SU-DHL-6 (cell line): Measurements from ENCODE around the gene CTDSPL.

Source experiments
- H2AFZ ChIP-seq: fragments of 200-600 bp; sonication (generic); 2 replicates; pipeline ENCODE4 v1.6.1; 2014; ENCODE audit warnings: low read depth, mild to moderate bottlenecking, moderate library complexity, mixed read lengths, antibody characterized with exemption, low read length; ENCODE audit not compliant: severe bottlenecking
- H3F3A ChIP-seq: fragments of 200-600 bp; shearing (Covaris generic); 2 replicates; pipeline ENCODE4 v1.6.0; 2016; ENCODE audit warnings: antibody characterized with exemption, mild to moderate bottlenecking; ENCODE audit not compliant: insufficient read depth
- H3K27ac ChIP-seq: fragments of 200-600 bp; sonication (generic); 2 replicates; pipeline ENCODE4 v1.5.1; 2016; ENCODE audit warnings: low read depth, mild to moderate bottlenecking, low read length, moderate library complexity, mixed read lengths
- H3K27me3 ChIP-seq: fragments of 200-600 bp; sonication (generic), shearing (Covaris generic); 2 replicates; pipeline ENCODE4 v1.6.0; 2014; ENCODE audit warnings: mild to moderate bottlenecking, low read length
- H3K36me3 ChIP-seq: fragments of 200-600 bp; sonication (generic); 2 replicates; pipeline ENCODE4 v1.6.1; 2014; ENCODE audit warnings: mild to moderate bottlenecking, low read length, mixed read lengths
- H3K4me2 ChIP-seq: fragments of 300-600, 200-600 bp; shearing (Covaris generic), sonication (generic); 2 replicates; pipeline ENCODE4 v1.6.0; 2014; ENCODE audit warnings: low read length, low read depth, mild to moderate bottlenecking; ENCODE audit not compliant: poor library complexity, severe bottlenecking
- H3K4me3 ChIP-seq: fragments of 200-600 bp; sonication (generic); 2 replicates; pipeline ENCODE4 v1.5.1; 2014; ENCODE audit warnings: antibody characterized with exemption, low read length, mild to moderate bottlenecking, mixed read lengths; ENCODE audit not compliant: insufficient read depth, poor library complexity, severe bottlenecking
- H3K79me2 ChIP-seq: fragments of 200-600 bp; sonication (generic); 2 replicates; pipeline ENCODE4 v1.6.1; 2014; ENCODE audit warnings: mild to moderate bottlenecking, low read length, moderate library complexity; ENCODE audit not compliant: insufficient read depth
- H3K9ac ChIP-seq: fragments of 200-600 bp; sonication (generic); 2 replicates; pipeline ENCODE4 v1.7.0; 2014; ENCODE audit warnings: mild to moderate bottlenecking, low read length
- H3K9me2 ChIP-seq: fragments of 200-600 bp; sonication (generic); replicated peaks from 2 replicates; pipeline ENCODE4 v1.6.1; 2014; ENCODE audit warnings: low read length; ENCODE audit not compliant: insufficient read depth
- H3K9me3 ChIP-seq: fragments of 200-600 bp; sonication (generic); 2 replicates; pipeline ENCODE4 v1.6.1; 2014; ENCODE audit warnings: low read length, mixed read lengths; ENCODE audit not compliant: insufficient read depth
- H4K20me1 ChIP-seq: fragments of 200-600 bp; sonication (generic); 2 replicates; pipeline ENCODE4 v1.6.1; 2014; ENCODE audit warnings: low read depth, mild to moderate bottlenecking, antibody characterized with exemption, low read length, moderate library complexity, mixed read lengths
- EZH2phosphoT487 ChIP-seq: fragments of 200-600 bp; sonication (generic), shearing (Covaris generic); conservative IDR thresholded peaks from 2 replicates; pipeline ENCODE4 v1.6.1; 2018; ENCODE audit warnings: mild to moderate bottlenecking, antibody characterized with exemption, low read length, moderate library complexity, mixed read lengths
- TF ChIP-seq, protein P1 (sequence below): fragments of 200-600 bp; sonication (generic); IDR thresholded peaks from one replicate; pipeline ENCODE4 v1.5.1; 2017; ENCODE audit warnings: antibody characterized with exemption, mild to moderate bottlenecking, low read length, moderate library complexity; ENCODE audit not compliant: insufficient read depth, poor library complexity, severe bottlenecking

Gene CTDSPL

DNA sequence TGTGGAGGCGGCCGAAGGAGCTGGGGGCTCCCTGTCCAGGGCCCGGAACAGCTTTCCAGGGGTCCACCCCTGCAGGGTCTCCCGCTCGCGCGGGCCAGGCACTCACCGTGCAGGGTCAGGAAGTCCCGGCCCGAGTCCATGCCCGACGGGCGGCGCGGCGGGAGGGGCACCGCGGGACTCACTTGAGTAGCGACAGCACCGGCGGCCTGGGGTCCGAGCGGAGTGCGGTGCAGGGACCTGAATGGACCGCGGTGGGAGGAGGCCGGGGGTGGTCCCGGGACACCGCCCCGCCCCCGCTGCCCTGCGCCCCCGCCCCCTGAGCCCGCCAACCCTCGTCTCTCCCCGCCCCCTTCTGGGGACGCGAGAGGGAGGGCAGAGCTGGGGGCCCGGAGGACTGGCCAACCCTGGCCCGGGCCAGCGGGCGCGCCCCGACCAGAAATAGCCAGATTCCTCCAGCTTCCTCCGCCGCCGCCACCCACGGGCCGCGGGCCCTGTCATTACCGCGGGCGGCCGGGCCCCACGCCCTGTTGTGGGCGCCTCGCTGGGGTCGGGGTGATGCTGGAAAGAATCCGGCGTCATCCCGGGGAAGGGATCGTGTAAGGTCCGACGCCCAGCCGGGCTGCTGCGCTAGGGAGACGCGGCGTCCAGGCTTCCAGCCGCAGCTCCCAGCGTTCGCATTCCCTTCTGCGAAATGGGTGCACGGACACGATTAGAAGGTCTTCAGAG, 167.9 kb downstream of the CTDSPL start, which contains the start of gene PLCD1:
PLCD1 (minus strand) TSS at position 243 of the 726 bp plus-strand sequence; CDS start at position 140, 103 bp downstream.
- Histone ChIP-seq H3K79me2 (no peaks in the 10 kb centered on the region), H2AFZ (no peak within 1 kb of the TSS), H3K9ac (no peak within 1 kb of the TSS), H3K27me3 (no peaks in the 10 kb centered on the region), H3K36me3 (no peaks in the 10 kb centered on the region), H3K9me3 (no peaks in the 10 kb centered on the region), H3K4me2 (no peak within 1 kb of the TSS), H4K20me1 (no peaks in the 10 kb centered on the region), H3F3A (peaks cover 3% of the 10 kb centered on the region), H3K9me2 (no peaks in the 10 kb centered on the region), H3K4me3 (no peak within 1 kb of the TSS), H3K27ac (no peak within 1 kb of the TSS)
- no peak for TF ChIP-seq EZH2phosphoT487
- TF ChIP-seq, protein P1, sequence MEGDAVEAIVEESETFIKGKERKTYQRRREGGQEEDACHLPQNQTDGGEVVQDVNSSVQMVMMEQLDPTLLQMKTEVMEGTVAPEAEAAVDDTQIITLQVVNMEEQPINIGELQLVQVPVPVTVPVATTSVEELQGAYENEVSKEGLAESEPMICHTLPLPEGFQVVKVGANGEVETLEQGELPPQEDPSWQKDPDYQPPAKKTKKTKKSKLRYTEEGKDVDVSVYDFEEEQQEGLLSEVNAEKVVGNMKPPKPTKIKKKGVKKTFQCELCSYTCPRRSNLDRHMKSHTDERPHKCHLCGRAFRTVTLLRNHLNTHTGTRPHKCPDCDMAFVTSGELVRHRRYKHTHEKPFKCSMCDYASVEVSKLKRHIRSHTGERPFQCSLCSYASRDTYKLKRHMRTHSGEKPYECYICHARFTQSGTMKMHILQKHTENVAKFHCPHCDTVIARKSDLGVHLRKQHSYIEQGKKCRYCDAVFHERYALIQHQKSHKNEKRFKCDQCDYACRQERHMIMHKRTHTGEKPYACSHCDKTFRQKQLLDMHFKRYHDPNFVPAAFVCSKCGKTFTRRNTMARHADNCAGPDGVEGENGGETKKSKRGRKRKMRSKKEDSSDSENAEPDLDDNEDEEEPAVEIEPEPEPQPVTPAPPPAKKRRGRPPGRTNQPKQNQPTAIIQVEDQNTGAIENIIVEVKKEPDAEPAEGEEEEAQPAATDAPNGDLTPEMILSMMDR, result no peak

- H3K4me3 ChIP-seq, result no peak overlapping the region
- H3K9ac ChIP-seq, result no peak overlapping the region
- H3K27ac ChIP-seq, result no peak overlapping the region
Measured at GRCh38 chr3:38030126-38031021, 168.7 kb downstream of the CTDSPL start.

GRCh38 chr3:38031022-38031994, 169.6 kb downstream of the CTDSPL start:
- no peak overlapping the region for H2AFZ ChIP-seq
- H3K9ac ChIP-seq, result no peak overlapping the region
- H3K4me2 ChIP-seq, result no peak overlapping the region
- no peaks in the 10 kb centered on the region for H3K27me3 ChIP-seq
- H3K4me3 ChIP-seq, result no peak overlapping the region
- no peaks in the 10 kb centered on the region for H3K79me2 ChIP-seq
- no peak overlapping the region for H3K27ac ChIP-seq
- H3K9me3 ChIP-seq, result no peaks in the 10 kb centered on the region
- H3K36me3 ChIP-seq, result no peaks in the 10 kb centered on the region
- TF ChIP-seq, protein P1, result no peak
- TF ChIP-seq EZH2phosphoT487, result no peak
- H3F3A ChIP-seq, result no peaks in the 10 kb centered on the region
- H3K9me2 ChIP-seq, result no peaks in the 10 kb centered on the region
- no peaks in the 10 kb centered on the region for H4K20me1 ChIP-seq

More at GRCh38 chr3:38030126-38031021, 168.7 kb downstream of the CTDSPL start:
- Histone ChIP-seq H3F3A (no peaks in the 10 kb centered on the region), H3K36me3 (no peaks in the 10 kb centered on the region), H4K20me1 (no peaks in the 10 kb centered on the region), H3K27me3 (no peaks in the 10 kb centered on the region), H3K9me2 (no peaks in the 10 kb centered on the region), H3K4me2 (no peak overlapping the region), H3K9me3 (no peaks in the 10 kb centered on the region), H2AFZ (no peak overlapping the region), H3K79me2 (no peaks in the 10 kb centered on the region)
- TF ChIP-seq, protein P1, result no peak
- no peak for TF ChIP-seq EZH2phosphoT487
